GM12878 (cell line): Measurements from ENCODE around the gene FGR. TPM values are rescaled to one million over a fixed set of nuclear protein-coding genes. Genes with fewer than 3 reads are reported as not detected.

Source experiments
- BACH1 ChIP-seq: fragments of 450-650 bp; IDR thresholded peaks from 2 replicates; pipeline ENCODE4 v1.6.1; 2017; ENCODE audit warnings: mild to moderate bottlenecking, borderline replicate concordance
- BHLHE40 ChIP-seq, 2 experiments: fragments of 450-650 bp in 1 of 2; IDR thresholded peaks; 2 replicates each; pipeline ENCODE4 v1.6.1; 2011 to 2017; ENCODE audit warnings: low read depth in 2 of 2, borderline replicate concordance in 1 of 2, improper control_type of control experiment in 1 of 2, low read length in 1 of 2, mild to moderate bottlenecking in 1 of 2
- BMI1 ChIP-seq: fragments of 450-650 bp; IDR thresholded peaks from 2 replicates; pipeline ENCODE4 v1.6.1; 2016; ENCODE audit warnings: mild to moderate bottlenecking, moderate library complexity, borderline replicate concordance
- CEBPB ChIP-seq, 2 experiments: fragments of 150-350 bp in 1 of 2; IDR thresholded peaks; 2 replicates each; pipeline ENCODE4 v1.6.1; 2012 to 2014; ENCODE audit warnings: low read depth in 2 of 2, low read length in 2 of 2, borderline replicate concordance in 1 of 2, inconsistent platforms in 1 of 2
- CREB1 ChIP-seq: IDR thresholded peaks from 2 replicates; pipeline ENCODE4 v1.6.1; 2012; ENCODE audit warnings: low read depth, mild to moderate bottlenecking, inconsistent platforms
- CREM ChIP-seq: IDR thresholded peaks from 2 replicates; pipeline ENCODE4 v1.6.1; 2014; ENCODE audit warnings: antibody characterized with exemption, low read depth
- EZH2 ChIP-seq: IDR thresholded peaks from 2 replicates; pipeline ENCODE4 v1.6.1; 2012; ENCODE audit warnings: low read depth, mild to moderate bottlenecking, control low read depth, inconsistent platforms, low read length, borderline replicate concordance; ENCODE audit not compliant: control insufficient read depth
- FOXK2 ChIP-seq: fragments of 450-650 bp; IDR thresholded peaks from 2 replicates; pipeline ENCODE4 v1.6.1; 2017; ENCODE audit warnings: mild to moderate bottlenecking, moderate library complexity
- HSF1 ChIP-seq: fragments of 150-350 bp; IDR thresholded peaks from 2 replicates; pipeline ENCODE4 v1.6.1; 2014; ENCODE audit warnings: mild to moderate bottlenecking, low read depth, low read length
- IRF5 ChIP-seq: fragments of 450-650 bp; IDR thresholded peaks from 2 replicates; pipeline ENCODE4 v1.6.1; 2017; ENCODE audit warnings: borderline replicate concordance
- JUND ChIP-seq: IDR thresholded peaks from 2 replicates; pipeline ENCODE4 v1.6.1; 2012; ENCODE audit warnings: low read depth, mild to moderate bottlenecking, low read length, improper control_type of control experiment, moderate library complexity
- KDM1A ChIP-seq: fragments of 200-600 bp; sonication (generic); IDR thresholded peaks from 2 replicates; pipeline ENCODE4 v1.6.1; 2016; ENCODE audit warnings: borderline replicate concordance
- KLF5 ChIP-seq: fragments of 450-650 bp; IDR thresholded peaks from 2 replicates; pipeline ENCODE4 v1.6.1; 2014; ENCODE audit warnings: mild to moderate bottlenecking; ENCODE audit not compliant: partially characterized antibody
- LARP7 ChIP-seq: fragments of 450-650 bp; IDR thresholded peaks from 2 replicates; pipeline ENCODE4 v1.6.1; 2017; ENCODE audit warnings: mild to moderate bottlenecking
- MEF2B ChIP-seq: fragments of 450-650 bp; IDR thresholded peaks from 2 replicates; pipeline ENCODE4 v1.6.1; 2018; ENCODE audit warnings: mild to moderate bottlenecking, moderate library complexity; ENCODE audit not compliant: partially characterized antibody, poor library complexity, severe bottlenecking
- MTA2 ChIP-seq: fragments of 450-650 bp; IDR thresholded peaks from 2 replicates; pipeline ENCODE4 v1.6.1; 2016; ENCODE audit warnings: low read depth, mild to moderate bottlenecking, moderate library complexity
- MTA3 ChIP-seq: IDR thresholded peaks from 2 replicates; pipeline ENCODE4 v1.6.1; 2012; ENCODE audit warnings: low read length, inconsistent platforms, borderline replicate concordance
- MYB ChIP-seq: fragments of 150-350 bp; IDR thresholded peaks from 2 replicates; pipeline ENCODE4 v1.6.1; 2014; ENCODE audit warnings: mild to moderate bottlenecking, low read depth, low read length, borderline replicate concordance
- NFXL1 ChIP-seq: fragments of 450-650 bp; IDR thresholded peaks from 2 replicates; pipeline ENCODE4 v1.6.1; 2017; ENCODE audit warnings: antibody characterized with exemption, mild to moderate bottlenecking, borderline replicate concordance
- NFYB ChIP-seq: IDR thresholded peaks from 2 replicates; pipeline ENCODE4 v1.6.1; 2011; ENCODE audit warnings: low read depth, mild to moderate bottlenecking, low read length, improper control_type of control experiment, moderate library complexity; ENCODE audit not compliant: insufficient read depth
- NR2F1 ChIP-seq: fragments of 450-650 bp; conservative IDR thresholded peaks from 2 replicates; pipeline ENCODE4 v1.6.1; 2017; ENCODE audit warnings: mild to moderate bottlenecking
- POLR2A ChIP-seq: IDR thresholded peaks from 2 replicates; pipeline ENCODE4 v1.6.1; 2011; ENCODE audit warnings: low read depth, mild to moderate bottlenecking, low read length
- POU2F2 ChIP-seq: IDR thresholded peaks from 3 replicates; pipeline ENCODE4 v1.6.1; 2011; ENCODE audit warnings: low read depth, mild to moderate bottlenecking, low read length, borderline replicate concordance
- RAD21 ChIP-seq: IDR thresholded peaks from 2 replicates; pipeline ENCODE4 v1.6.1; 2011; ENCODE audit warnings: mild to moderate bottlenecking, low read depth, low read length, moderate library complexity; ENCODE audit not compliant: insufficient read depth
- SIX5 ChIP-seq: IDR thresholded peaks from 2 replicates; pipeline ENCODE4 v1.6.1; 2011; ENCODE audit warnings: mild to moderate bottlenecking, low read depth, low read length, moderate library complexity; ENCODE audit not compliant: severe bottlenecking
- SMAD5 ChIP-seq: IDR thresholded peaks from 2 replicates; pipeline ENCODE4 v1.6.1; 2016; ENCODE audit warnings: antibody characterized with exemption, low read depth
- SREBF2 ChIP-seq: IDR thresholded peaks from 2 replicates; pipeline ENCODE4 v1.6.1; 2012; ENCODE audit warnings: mild to moderate bottlenecking, low read length
- STAT3 ChIP-seq: IDR thresholded peaks from 2 replicates; pipeline ENCODE4 v1.6.1; 2011; ENCODE audit warnings: low read depth, low read length, improper control_type of control experiment
- TBL1XR1 ChIP-seq: IDR thresholded peaks from 2 replicates; pipeline ENCODE4 v1.6.1; 2012; ENCODE audit warnings: low read depth, low read length, improper control_type of control experiment
- ZSCAN29 ChIP-seq: fragments of 450-650 bp; IDR thresholded peaks from 2 replicates; pipeline ENCODE4 v1.6.1; 2017; ENCODE audit warnings: mild to moderate bottlenecking, moderate library complexity
- polyA plus RNA-seq, 11 experiments: library from polyadenylated mRNA; depleted of rRNA in 4 of 11; unstranded in 6 of 11; stranded (reverse) in 5 of 11; fragments of >200 nt; fragmentation: Nextera tagmentation in 4 of 11; fragmentation: Illumina TruSeq in 1 of 11; extraction: Ambion mirVana in 4 of 11; extraction: Trizol in 1 of 11; gene quantifications; 1 replicate in 1 of 11; 2 replicates in 10 of 11; pipeline versions ENCODE4 v1.2.1 to v1.2.3, GENCODE V29; 2011 to 2016; ENCODE audit warnings: inconsistent platforms in 2 of 11, missing spikeins in 2 of 11, low read depth in 1 of 11
- total RNA-seq, 4 experiments: library from RNA; depleted of rRNA in 3 of 4; stranded (reverse); fragments of >200 nt in 3 of 4; fragmentation: Illumina TruSeq in 1 of 4; extraction: Trizol in 1 of 4; gene quantifications; 2 replicates each; pipeline versions ENCODE4 v1.2.1 to v1.2.3, GENCODE V29; 2013 to 2021

The FGR gene
- total and polyA plus RNA-seq, 10 of the 15 experiments (the other 5 are each of a cell fraction or from before 2014, with no cell fraction given) = 10.9 to 193 (median 74.7) TPM

DNA sequence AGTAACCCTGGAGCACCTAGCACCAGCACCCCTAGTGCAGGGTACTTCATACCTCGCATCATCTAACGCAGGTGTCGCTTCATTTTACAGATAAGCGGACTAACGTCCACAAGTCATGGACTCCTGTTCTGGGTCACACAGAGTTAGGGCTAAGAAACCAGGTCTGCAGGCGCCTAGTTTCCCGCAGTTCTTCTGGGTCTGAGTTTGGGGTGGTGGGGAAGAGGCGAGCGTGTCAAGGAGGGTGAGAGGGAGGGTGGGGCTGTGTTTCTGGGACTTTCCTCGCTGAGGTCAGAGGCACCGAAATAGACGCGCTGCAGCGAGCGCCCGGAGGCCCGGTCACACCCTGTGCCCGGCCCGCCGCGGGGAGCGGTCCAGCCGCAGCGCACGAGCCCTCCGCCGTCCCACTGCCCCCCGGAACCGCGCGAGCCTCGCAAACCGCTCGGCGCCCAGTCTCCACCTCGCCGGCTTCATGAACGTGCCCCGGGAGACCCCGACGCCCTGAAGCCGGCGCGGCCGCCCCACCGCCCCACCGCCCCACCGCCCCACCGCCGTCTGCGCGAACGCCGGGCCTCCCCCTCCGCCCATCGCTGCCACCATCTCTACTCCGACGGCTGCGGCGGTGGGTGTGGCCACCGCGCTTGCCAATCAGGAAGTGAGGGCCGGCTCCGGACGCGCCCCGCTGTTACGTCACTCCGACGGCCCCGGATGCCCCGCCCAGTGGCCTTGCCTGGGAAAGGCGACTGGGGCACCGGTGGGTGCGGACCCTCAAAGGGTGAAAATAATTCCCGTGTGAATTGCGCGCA, 24.7 kb upstream of the FGR start (continued):
- peak; percentile 88 to 97 for TF ChIP-seq BHLHE40 (IDR thresholded peaks at IDR 0.05; ENCODE audit: borderline replicate concordance in 1 of 2, low read depth in 2 of 2, low read length in 1 of 2)
- no peak for TF ChIP-seq CEBPB (IDR thresholded peaks at IDR 0.05; ENCODE audit: borderline replicate concordance in 1 of 2, low read depth in 2 of 2, low read length in 2 of 2)
- no peak for TF ChIP-seq KLF5
- peak; percentile 89 for TF ChIP-seq POLR2A
- TF ChIP-seq CREM = peak; percentile 66
- TF ChIP-seq POU2F2 = peak; percentile 37; the same call in 1 of the 3 replicates
- TF ChIP-seq MTA3 = no peak
- no peak for TF ChIP-seq HSF1
- TF ChIP-seq JUND = no peak; the same call in 1 of the 2 replicates
- no peak for TF ChIP-seq MYB
- TF ChIP-seq SREBF2 = no peak
- no peak for TF ChIP-seq IRF5
- 0 out of 2 replicates have a peak, but pooled peaks have one; percentile 71 for TF ChIP-seq SMAD5
- TF ChIP-seq FOXK2 = no peak
- peak; percentile 67; the same call in 1 of the 2 replicates for TF ChIP-seq NFYB
- peak; percentile 22; the same call in 1 of the 2 replicates for TF ChIP-seq BMI1
- TF ChIP-seq EZH2 = no peak
- no peak for TF ChIP-seq KDM1A
- peak; percentile 83 for TF ChIP-seq BACH1
- no peak for TF ChIP-seq TBL1XR1
- TF ChIP-seq LARP7 = no peak; the same call in 1 of the 2 replicates
- TF ChIP-seq MTA2 = 0 out of 2 replicates have a peak, but pooled peaks have one; percentile 4
- TF ChIP-seq NR2F1 = peak; percentile 75
- no peak for TF ChIP-seq NFXL1
- no peak for TF ChIP-seq SIX5
- TF ChIP-seq STAT3 = no peak
- no peak for TF ChIP-seq RAD21
- no peak for TF ChIP-seq ZSCAN29
- TF ChIP-seq MEF2B = peak; percentile 7
- no peak for TF ChIP-seq CREB1
